ENCODE results near the gene OR5B21.

The OR5B21 gene

GRCh38 chr11:58471892-58472291, 36.0 kb downstream of the OR5B21 start:
- no peak overlapping the region for H3K4me3 ChIP-seq (replicated peaks; ENCODE audit: low read depth, low read length)
- no peak for DNase-seq (ENCODE audit: low read depth)
- TF ChIP-seq CTCF (IDR thresholded peaks at IDR 0.05; ENCODE audit: low read length, missing control alignments), result no peak

- H3K4me3 ChIP-seq (replicated peaks; ENCODE audit: low read depth, low read length), result no peak overlapping the region
- no peak for TF ChIP-seq CTCF (IDR thresholded peaks at IDR 0.05; ENCODE audit: low read length, missing control alignments)
- DNase-seq (ENCODE audit: low read depth), result no peak
Observed at GRCh38 chr11:58466293-58466692, 41.6 kb downstream of the OR5B21 start.

- H3K4me3 ChIP-seq (replicated peaks; ENCODE audit: low read depth, low read length), result no peak overlapping the region
- no peak for TF ChIP-seq CTCF (IDR thresholded peaks at IDR 0.05; ENCODE audit: low read length, missing control alignments)
- DNase-seq (ENCODE audit: low read depth), result no peak
Observed at GRCh38 chr11:58465690-58466089, 42.2 kb downstream of the OR5B21 start.

Measured in fibroblast of pulmonary artery (primary cell).